Neuronal stem cell (in vitro differentiated cells): Measurements from ENCODE around the gene SLC17A7.
A peak's percentile ranks its signal among the peaks of the same experiment; 100 is the strongest.

Experiments used
- DNase-seq: peaks from one replicate; pipeline ENCODE4 v3.0.0-alpha.2; 2013; ENCODE audit warnings: low spot score
- H2AFZ ChIP-seq: one replicate; pipeline ENCODE4 v1.6.1; 2013; ENCODE audit warnings: mild to moderate bottlenecking, low read length, inconsistent platforms
- H2AK5ac ChIP-seq: 2 replicates; pipeline ENCODE4 v1.6.1; 2013; ENCODE audit warnings: low read depth, mild to moderate bottlenecking, inconsistent platforms, low read length, moderate library complexity, mixed read lengths
- H2BK120ac ChIP-seq: 2 replicates; pipeline ENCODE4 v1.6.1; 2013; ENCODE audit warnings: low read depth, mild to moderate bottlenecking, inconsistent platforms, low read length, moderate library complexity, mixed read lengths
- H2BK12ac ChIP-seq: one replicate; pipeline ENCODE4 v1.6.1; 2013; ENCODE audit warnings: low read length, inconsistent platforms
- H2BK15ac ChIP-seq: 2 replicates; pipeline ENCODE4 v1.6.1; 2013; ENCODE audit warnings: mild to moderate bottlenecking, low read length, inconsistent platforms, mixed read lengths
- H2BK5ac ChIP-seq: one replicate; pipeline ENCODE4 v1.6.1; 2013; ENCODE audit warnings: inconsistent platforms, mild to moderate bottlenecking, low read length, moderate library complexity
- H3K14ac ChIP-seq: one replicate; pipeline ENCODE4 v1.6.1; 2013; ENCODE audit warnings: low read length, inconsistent platforms
- H3K18ac ChIP-seq: 2 replicates; pipeline ENCODE4 v1.6.1; 2013; ENCODE audit warnings: low read length, inconsistent platforms
- H3K23ac ChIP-seq: 2 replicates; pipeline ENCODE4 v1.6.1; 2013; ENCODE audit warnings: low read depth, mild to moderate bottlenecking, mixed read lengths, low read length, inconsistent platforms; ENCODE audit not compliant: poor library complexity
- H3K27ac ChIP-seq: replicated peaks from 3 replicates; pipeline ENCODE4 v1.5.1; 2013; ENCODE audit warnings: low read length, inconsistent platforms
- H3K27me3 ChIP-seq, 3 experiments: 2 replicates each; pipeline ENCODE4 v1.6.1; 2013; ENCODE audit warnings: low read length in 3 of 3, mild to moderate bottlenecking in 2 of 3, inconsistent platforms in 1 of 3, low read depth in 1 of 3, mixed read lengths in 1 of 3, moderate library complexity in 1 of 3; ENCODE audit not compliant: control insufficient read depth in 3 of 3, insufficient read depth in 3 of 3
- H3K36me3 ChIP-seq, 2 donors: replicated peaks in 1 of 2; 2 replicates each; pipeline ENCODE4 v1.6.1; 2013; ENCODE audit warnings: low read length in 2 of 2; ENCODE audit not compliant: control insufficient read depth in 2 of 2, insufficient read depth in 2 of 2
- H3K4ac ChIP-seq: 2 replicates; pipeline ENCODE4 v1.6.1; 2013; ENCODE audit warnings: inconsistent platforms, mild to moderate bottlenecking, low read length, moderate library complexity
- H3K4me1 ChIP-seq, 2 donors: 1 replicate in 1 of 2; 2 replicates in 1 of 2; pipeline ENCODE4 v1.6.1; 2013; ENCODE audit warnings: low read length in 2 of 2, low read depth in 1 of 2; ENCODE audit not compliant: control insufficient read depth in 2 of 2, insufficient read depth in 1 of 2
- H3K4me2 ChIP-seq: one replicate; pipeline ENCODE4 v1.6.1; 2013; ENCODE audit warnings: mild to moderate bottlenecking, low read length, inconsistent platforms; ENCODE audit not compliant: insufficient read depth, poor library complexity, severe bottlenecking
- H3K4me3 ChIP-seq, 2 donors: 2 replicates each; pipeline ENCODE4 v1.5.1; 2013; ENCODE audit warnings: low read length in 2 of 2, mild to moderate bottlenecking in 2 of 2, inconsistent platforms in 1 of 2, moderate library complexity in 1 of 2
- H3K79me1 ChIP-seq: one replicate; pipeline ENCODE4 v1.6.1; 2013; ENCODE audit warnings: low read depth, mild to moderate bottlenecking, inconsistent platforms, low read length, moderate library complexity
- H3K9ac ChIP-seq: one replicate; pipeline ENCODE4 v1.6.1; 2013; ENCODE audit warnings: mild to moderate bottlenecking, low read depth, low read length, inconsistent platforms; ENCODE audit not compliant: poor library complexity
- H3K9me3 ChIP-seq, 2 donors: replicated peaks in 1 of 2; 2 replicates each; pipeline versions ENCODE3 to v1.6.1; 2013; ENCODE audit warnings: low read length in 2 of 2, mild to moderate bottlenecking in 2 of 2, inconsistent platforms in 1 of 2, low read depth in 1 of 2, mixed read lengths in 1 of 2, moderate library complexity in 1 of 2; ENCODE audit not compliant: control insufficient read depth in 2 of 2, insufficient read depth in 1 of 2
- H4K8ac ChIP-seq: one replicate; pipeline ENCODE4 v1.6.1; 2013; ENCODE audit warnings: low read depth, mild to moderate bottlenecking, inconsistent platforms, low read length, moderate library complexity
- H4K91ac ChIP-seq: one replicate; pipeline ENCODE4 v1.6.1; 2013; ENCODE audit warnings: low read length, low read depth, mild to moderate bottlenecking, inconsistent platforms; ENCODE audit not compliant: poor library complexity
- WGBS, 2 donors: extraction: QIAGEN DNeasy Blood & Tissue Kit; methylation state at CpG; one replicate each; pipeline ENCODE4 v1.1.7; 2013; ENCODE audit warnings: missing lambda C conversion rate in 2 of 2, mixed read lengths in 1 of 2; ENCODE audit not compliant: insufficient read length in 2 of 2, insufficient replicate concordance in 1 of 2; ENCODE audit errors: extremely low coverage in 2 of 2; 5-methylcytosine and 5-hydroxymethylcytosine counted together

The SLC17A7 gene

DNA sequence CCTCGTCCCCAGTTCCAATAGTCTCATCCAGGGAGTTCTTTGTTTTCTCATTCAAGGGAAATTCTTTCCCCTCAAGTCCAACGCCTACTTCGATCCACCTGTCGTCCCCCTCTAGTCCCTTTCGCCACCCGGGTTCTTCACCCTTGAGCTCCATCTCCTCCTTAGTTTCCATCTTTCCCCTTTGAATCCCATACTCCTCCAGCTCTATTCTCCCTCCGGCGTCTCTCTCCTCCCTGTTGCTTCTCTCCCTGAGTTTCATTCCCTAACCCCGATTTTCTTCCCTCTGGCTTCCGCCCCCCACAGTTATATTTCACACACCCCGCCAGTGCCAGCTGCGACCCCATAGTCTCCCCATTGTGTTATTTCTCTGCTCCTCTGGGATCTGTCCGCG lies 628 bp upstream of the SLC17A7 start:
- H3K27me3 ChIP-seq: peaks cover 11 to 54% (median 54%) of the 10 kb centered on the region in 3 experiments
- no peak overlapping the region for H3K4me3 ChIP-seq
- no peak overlapping the region for H4K91ac ChIP-seq

DNA sequence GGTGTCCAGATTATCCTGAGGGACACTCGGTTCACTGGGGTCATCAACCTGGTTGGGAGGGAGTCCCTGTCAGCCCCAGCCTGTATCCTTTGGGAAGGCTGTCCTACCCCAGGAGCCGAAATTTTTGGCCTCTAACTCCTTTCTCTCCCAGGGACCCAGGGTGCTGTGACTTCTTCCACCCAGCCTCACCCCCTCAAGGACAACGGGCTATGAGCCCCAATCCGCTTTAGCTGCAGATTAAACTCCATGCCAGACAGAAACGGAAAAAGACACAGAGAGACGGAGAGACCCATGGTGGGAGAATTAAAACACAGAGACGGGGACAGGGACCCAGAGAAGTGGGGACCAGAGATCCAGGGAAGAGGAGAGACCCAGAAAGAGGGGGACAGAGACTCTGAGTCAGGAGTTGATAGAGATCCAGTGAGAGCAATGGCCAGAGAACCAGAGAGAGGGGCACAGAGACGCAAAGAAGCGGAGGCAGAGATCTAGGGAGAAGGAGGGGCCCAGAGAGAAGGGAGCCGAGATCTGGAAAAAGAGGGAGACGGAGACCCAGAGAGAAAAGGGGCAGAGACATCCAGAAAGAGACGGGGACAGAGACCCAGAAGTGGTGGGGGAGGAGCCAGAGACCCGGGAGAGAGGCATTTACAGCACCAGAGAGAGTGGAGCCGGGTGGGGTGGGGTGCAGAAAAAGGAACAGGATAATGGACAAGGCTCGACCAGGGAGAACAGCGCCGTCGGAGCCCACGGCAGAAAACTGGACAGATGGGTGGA lies 703 bp downstream of the SLC17A7 start:
- Histone ChIP-seq H3K27me3 (peaks cover 18 to 68% (median 67%) of the 10 kb centered on the region in 3 experiments), H2BK5ac (no peak overlapping the region), H4K91ac (no peak overlapping the region), H2BK15ac (peak overlapping the region; percentile 87), H3K9me3 (peaks cover 0 to 5% of the 10 kb centered on the region in 2 donors), H2BK12ac (no peak overlapping the region), H3K27ac (no peak overlapping the region), H3K14ac (no peak overlapping the region), H3K4me1 (peaks cover 0 to 17% of the 10 kb centered on the region in 2 donors), H3K4me3 (peak overlapping the region in 1 of 2 donors; percentile 67), H3K79me1 (peaks cover 1% of the 10 kb centered on the region), H4K8ac (no peak overlapping the region), H3K4me2 (peak overlapping the region; percentile 66), H2BK120ac (peak overlapping the region; percentile 30), H3K36me3 (no peaks in the 10 kb centered on the region), H3K23ac (no peak overlapping the region), H3K4ac (no peak overlapping the region), H3K9ac (no peak overlapping the region), H3K18ac (peak overlapping the region; percentile 80), H2AFZ (no peak overlapping the region), H2AK5ac (peak overlapping the region; percentile 72)
- no CpG with 5 or more reads among the region's 19 CpGs for WGBS, 2 donors
- no peak for DNase-seq

More for the DNA sequence above, 628 bp upstream of the SLC17A7 start:
- no peak overlapping the region for H3K18ac ChIP-seq
- H3K4ac ChIP-seq: no peak overlapping the region
- no peak overlapping the region for H3K14ac ChIP-seq
- no peak overlapping the region for H2BK120ac ChIP-seq
- H3K27ac ChIP-seq: no peak overlapping the region
- DNase-seq: no peak
- no CpG with 5 or more reads among the region's 14 CpGs for WGBS, 2 donors
- no peaks in the 10 kb centered on the region for H3K9me3 ChIP-seq
- H2AFZ ChIP-seq: peak overlapping the region; percentile 99
- H4K8ac ChIP-seq: no peak overlapping the region
- no peak overlapping the region for H3K23ac ChIP-seq
- H3K79me1 ChIP-seq: peaks cover 1% of the 10 kb centered on the region
- H2AK5ac ChIP-seq: no peak overlapping the region
- H2BK12ac ChIP-seq: no peak overlapping the region
- peaks cover 0 to 10% of the 10 kb centered on the region in 2 donors for H3K4me1 ChIP-seq
- no peak overlapping the region for H3K9ac ChIP-seq
- H2BK15ac ChIP-seq: no peak overlapping the region
- no peak overlapping the region for H2BK5ac ChIP-seq
- peak overlapping the region; percentile 53 for H3K4me2 ChIP-seq
- peaks cover 5 to 6% of the 10 kb centered on the region in 2 donors for H3K36me3 ChIP-seq

GRCh38 chr19:49439836-49440235 lies 1.5 kb downstream of the SLC17A7 start:
- peak overlapping the region; percentile 72 for H2AK5ac ChIP-seq
- H3K79me1 ChIP-seq: peaks cover 1% of the 10 kb centered on the region
- no CpG with 5 or more reads among the region's 6 CpGs for WGBS, 2 donors
- no peak overlapping the region for H3K4ac ChIP-seq
- no peak overlapping the region for H3K18ac ChIP-seq
- no peak overlapping the region for H3K27ac ChIP-seq
- H3K9ac ChIP-seq: peak overlapping the region; percentile 17
- peaks cover 4 to 5% of the 10 kb centered on the region in 2 donors for H3K9me3 ChIP-seq
- H2BK5ac ChIP-seq: no peak overlapping the region
- no peak overlapping the region for H3K4me2 ChIP-seq
- peaks cover 0 to 17% of the 10 kb centered on the region in 2 donors for H3K4me1 ChIP-seq
- no peak overlapping the region for H2AFZ ChIP-seq
- no peak overlapping the region for H4K91ac ChIP-seq
- H3K36me3 ChIP-seq: no peaks in the 10 kb centered on the region
- DNase-seq: no peak
- H3K27me3 ChIP-seq: peaks cover 18 to 75% (median 68%) of the 10 kb centered on the region in 3 experiments
- H3K14ac ChIP-seq: no peak overlapping the region
- H3K4me3 ChIP-seq: peak overlapping the region in 1 of 2 donors; percentile 48
- H2BK12ac ChIP-seq: no peak overlapping the region
- H4K8ac ChIP-seq: no peak overlapping the region
- H2BK15ac ChIP-seq: peak overlapping the region; percentile 45
- no peak overlapping the region for H2BK120ac ChIP-seq
- H3K23ac ChIP-seq: peak overlapping the region; percentile 4

GRCh38 chr19:49438261-49438660 lies 3.1 kb downstream of the SLC17A7 start:
- H3K27me3 ChIP-seq: peaks cover 18 to 90% (median 71%) of the 10 kb centered on the region in 3 experiments
- no peak overlapping the region for H2BK5ac ChIP-seq
- peaks cover 1% of the 10 kb centered on the region for H3K79me1 ChIP-seq
- H3K4me3 ChIP-seq: no peak overlapping the region
- H3K4me1 ChIP-seq: peaks cover 0 to 17% of the 10 kb centered on the region in 2 donors
- WGBS, 2 donors: no CpG with 5 or more reads among the region's 6 CpGs
- H2BK12ac ChIP-seq: no peak overlapping the region
- H3K23ac ChIP-seq: no peak overlapping the region
- H4K91ac ChIP-seq: no peak overlapping the region
- H3K9ac ChIP-seq: no peak overlapping the region
- no peak overlapping the region for H2BK120ac ChIP-seq
- no peak overlapping the region for H2AK5ac ChIP-seq
- H4K8ac ChIP-seq: no peak overlapping the region
- no peaks in the 10 kb centered on the region for H3K36me3 ChIP-seq
- no peak overlapping the region for H2AFZ ChIP-seq
- no peak overlapping the region for H3K4me2 ChIP-seq
- no peak overlapping the region for H3K27ac ChIP-seq
- H3K9me3 ChIP-seq: peaks cover 8% of the 10 kb centered on the region in 2 donors
- H2BK15ac ChIP-seq: no peak overlapping the region
- DNase-seq: no peak
- no peak overlapping the region for H3K14ac ChIP-seq
- peak overlapping the region; percentile 20 for H3K18ac ChIP-seq
- H3K4ac ChIP-seq: no peak overlapping the region
